Spleen (tissue), 7 donors: ENCODE data around the gene EVC.

ENCODE experiments used
- POLR2A ChIP-seq, 3 donors: fragments of 450-650 bp; IDR thresholded peaks; one replicate each; pipeline ENCODE4 v1.5.1; 2017; ENCODE audit warnings: antibody characterized with exemption in 3 of 3, mild to moderate bottlenecking in 1 of 3
- POLR2AphosphoS5 ChIP-seq, 3 donors: sonication (generic); formaldehyde crosslinking; IDR thresholded peaks; one replicate each; pipeline ENCODE4 v1.5.1; 2017; ENCODE audit warnings: antibody characterized with exemption in 3 of 3
- TF ChIP-seq, protein P1 (sequence below), 11 experiments: fragments of 200-600 bp in 7 of 11; fragments of 450-650 bp in 4 of 11; sonication (generic) in 4 of 11; IDR thresholded peaks in 8 of 11; conservative IDR thresholded peaks in 3 of 11; 1 replicate in 7 of 11; 2 replicates in 4 of 11; pipeline versions ENCODE4 v1.4.0 to v1.8.0; 2016 to 2021; ENCODE audit warnings: antibody characterized with exemption in 11 of 11, inconsistent platforms in 4 of 11, mild to moderate bottlenecking in 1 of 11
- donor health status: DM: no; HTN: no; CAD: no; lungs with moderate emphysema.
- donor health status: DM: no; HTN: no; CAD: no.
- donor health status: DM: no; HTN: no; CAD: no.

- TF ChIP-seq, protein P1, sequence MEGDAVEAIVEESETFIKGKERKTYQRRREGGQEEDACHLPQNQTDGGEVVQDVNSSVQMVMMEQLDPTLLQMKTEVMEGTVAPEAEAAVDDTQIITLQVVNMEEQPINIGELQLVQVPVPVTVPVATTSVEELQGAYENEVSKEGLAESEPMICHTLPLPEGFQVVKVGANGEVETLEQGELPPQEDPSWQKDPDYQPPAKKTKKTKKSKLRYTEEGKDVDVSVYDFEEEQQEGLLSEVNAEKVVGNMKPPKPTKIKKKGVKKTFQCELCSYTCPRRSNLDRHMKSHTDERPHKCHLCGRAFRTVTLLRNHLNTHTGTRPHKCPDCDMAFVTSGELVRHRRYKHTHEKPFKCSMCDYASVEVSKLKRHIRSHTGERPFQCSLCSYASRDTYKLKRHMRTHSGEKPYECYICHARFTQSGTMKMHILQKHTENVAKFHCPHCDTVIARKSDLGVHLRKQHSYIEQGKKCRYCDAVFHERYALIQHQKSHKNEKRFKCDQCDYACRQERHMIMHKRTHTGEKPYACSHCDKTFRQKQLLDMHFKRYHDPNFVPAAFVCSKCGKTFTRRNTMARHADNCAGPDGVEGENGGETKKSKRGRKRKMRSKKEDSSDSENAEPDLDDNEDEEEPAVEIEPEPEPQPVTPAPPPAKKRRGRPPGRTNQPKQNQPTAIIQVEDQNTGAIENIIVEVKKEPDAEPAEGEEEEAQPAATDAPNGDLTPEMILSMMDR (IDR thresholded peaks at IDR 0.05 in 8 of 11, conservative IDR thresholded peaks at IDR 0.05 in 3 of 11): no peak
- no peak for TF ChIP-seq POLR2AphosphoS5 (IDR thresholded peaks at IDR 0.05)
- no peak for TF ChIP-seq POLR2A (IDR thresholded peaks at IDR 0.05)
Measured at GRCh38 chr4:5773271-5773555, 62.2 kb downstream of the EVC start.
